A549 (cell line): Measurements from ENCODE around the gene LAMC3. TPM values are rescaled to one million over a fixed set of nuclear protein-coding genes. Genes with fewer than 3 reads are reported as not detected.

Source experiments
- ATAC-seq, 2 experiments: fragments of 200-7000 bp in 1 of 2; fragments of >200 bp in 1 of 2; cut with Nextera tagmentation in 1 of 2; cut with Tn5 transposase in 1 of 2; 3 replicates each; pipeline versions ENCODE4 v1.8.0 to v1.9.1; 2018 to 2020; ENCODE audit warnings: mild to moderate bottlenecking in 1 of 2, moderate library complexity in 1 of 2
- CTCF ChIA-PET: fragments of 300-600 bp; sonication (Branson Sonifier 250); formaldehyde crosslinking; extraction: SDS; loops from one replicate; lab custom pipeline; 2021; ENCODE audit warnings: antibody characterized with exemption, inconsistent platforms; lab: Yijun Ruan, JAX
- POLR2A ChIA-PET: fragments of 350-600 bp; formaldehyde crosslinking; extraction: SDS; loops from one replicate; lab custom pipeline; 2021; ENCODE audit warnings: antibody characterized with exemption, inconsistent platforms; lab: Yijun Ruan, JAX
- DNase-seq, 2 experiments: peaks; one replicate each; pipeline versions ENCODE4 v3.0.0 to v3.0.0-alpha.2; 2011 to 2016; ENCODE audit warnings: low read depth in 1 of 2, low spot score in 1 of 2
- FAIRE-seq: peaks from 2 replicates; lab custom pipeline; 2011; peaks lifted over from hg19 to GRCh38; lab: Jason Lieb, UNC
- H3K27ac ChIP-seq, 2 experiments: fragments of >200 bp; sonication (Bioruptor Twin); formaldehyde crosslinking; 3 replicates each; pipeline ENCODE4 v1.5.1; 2016 to 2017
- H3K4me1 ChIP-seq: fragments of >200 bp; sonication (Bioruptor Twin); formaldehyde crosslinking; 3 replicates; pipeline ENCODE4 v1.6.1; 2016
- H3K4me2 ChIP-seq: fragments of >200 bp; sonication (Bioruptor Twin); formaldehyde crosslinking; 3 replicates; pipeline ENCODE4 v1.6.1; 2016
- H3K4me3 ChIP-seq: fragments of >200 bp; sonication (Bioruptor Twin); formaldehyde crosslinking; 3 replicates; pipeline ENCODE4 v1.5.1; 2016
- H3K9me3 ChIP-seq: fragments of >200 bp; sonication (Bioruptor Twin); formaldehyde crosslinking; 3 replicates; pipeline ENCODE4 v1.6.1; 2016
- BHLHE40 ChIP-seq: IDR thresholded peaks from 2 replicates; pipeline ENCODE4 v1.6.1; 2012; ENCODE audit warnings: low read depth, low read length, inconsistent platforms
- CBX8 ChIP-seq: fragments of 200-600 bp; sonication (generic); IDR thresholded peaks from 2 replicates; pipeline ENCODE4 v1.6.1; 2016
- CHD4 ChIP-seq: fragments of 200-600 bp; sonication (generic); IDR thresholded peaks from 2 replicates; pipeline ENCODE4 v1.6.1; 2016; ENCODE audit warnings: antibody characterized with exemption, mild to moderate bottlenecking, borderline replicate concordance
- EHF ChIP-seq: fragments of 250-450 bp; sonication (Bioruptor Pico); IDR thresholded peaks from 2 replicates; pipeline ENCODE4 v1.5.0; 2020; ENCODE audit warnings: mild to moderate bottlenecking
- EP300 ChIP-seq, 2 experiments: fragments of >200 bp; sonication (Bioruptor Twin); formaldehyde crosslinking; IDR thresholded peaks; 2 replicates in 1 of 2; 3 replicates in 1 of 2; pipeline ENCODE4 v1.6.1; 2016 to 2017
- ESRRA ChIP-seq: fragments of 150-350 bp; IDR thresholded peaks from 2 replicates; pipeline ENCODE4 v1.6.1; 2014; ENCODE audit warnings: mild to moderate bottlenecking, low read length, borderline replicate concordance
- FOSB ChIP-seq: fragments of 250-450 bp; sonication (Bioruptor Pico); IDR thresholded peaks from 2 replicates; pipeline ENCODE4 v1.5.0; 2020; ENCODE audit warnings: mild to moderate bottlenecking, moderate library complexity
- FOSL2 ChIP-seq, 2 experiments: fragments of 450-650 bp in 1 of 2; fragments of >200 bp in 1 of 2; sonication (Bioruptor Twin) in 1 of 2; formaldehyde crosslinking; IDR thresholded peaks; 2 replicates each; pipeline versions ENCODE4 v1.5.0 to v1.6.1; 2016 to 2020; ENCODE audit warnings: mild to moderate bottlenecking in 1 of 2, moderate library complexity in 1 of 2
- GATA3 ChIP-seq: IDR thresholded peaks from 2 replicates; pipeline ENCODE4 v1.6.1; 2012; ENCODE audit warnings: borderline replicate concordance
- HOXB13 ChIP-seq: fragments of 250-450 bp; sonication (Bioruptor Pico); IDR thresholded peaks from 2 replicates; pipeline ENCODE4 v1.5.0; 2020; ENCODE audit warnings: low read depth, mild to moderate bottlenecking, moderate library complexity
- KDM1A ChIP-seq: fragments of 200-600 bp; sonication (generic); IDR thresholded peaks from 2 replicates; pipeline ENCODE4 v1.6.1; 2016; ENCODE audit warnings: low read depth, mild to moderate bottlenecking
- KDM5A ChIP-seq: fragments of 200-600 bp; sonication (generic); IDR thresholded peaks from 2 replicates; pipeline ENCODE4 v1.6.1; 2016; ENCODE audit warnings: antibody characterized with exemption, mild to moderate bottlenecking
- MAZ ChIP-seq: fragments of 150-350 bp; IDR thresholded peaks from 2 replicates; pipeline ENCODE4 v1.6.1; 2014; ENCODE audit warnings: antibody characterized with exemption, low read depth, low read length, borderline replicate concordance
- NPAS2 ChIP-seq: fragments of 250-450 bp; sonication (Bioruptor Pico); IDR thresholded peaks from 2 replicates; pipeline ENCODE4 v1.8.0; 2022; ENCODE audit warnings: mild to moderate bottlenecking, moderate library complexity, borderline replicate concordance
- NR3C1 ChIP-seq: fragments of >200 bp; sonication (Bioruptor Twin); formaldehyde crosslinking; IDR thresholded peaks from 3 replicates; pipeline ENCODE4 v1.6.1; 2017
- SMC3 ChIP-seq: fragments of >200 bp; sonication (Bioruptor Twin); formaldehyde crosslinking; IDR thresholded peaks from 3 replicates; pipeline ENCODE4 v1.6.1; 2018; ENCODE audit warnings: inconsistent platforms
- SREBF2 ChIP-seq: fragments of 450-650 bp; IDR thresholded peaks from 2 replicates; pipeline ENCODE4 v1.6.1; 2014; ENCODE audit warnings: mild to moderate bottlenecking, moderate library complexity
- TFCP2L1 ChIP-seq: fragments of 250-450 bp; sonication (Bioruptor Pico); IDR thresholded peaks from 2 replicates; pipeline ENCODE4 v1.5.0; 2021; ENCODE audit warnings: mild to moderate bottlenecking
- TP53 ChIP-seq: fragments of 250-450 bp; sonication (Bioruptor Pico); IDR thresholded peaks from 2 replicates; pipeline ENCODE4 v1.5.0; 2021; ENCODE audit warnings: mild to moderate bottlenecking, moderate library complexity
- ZC3H11A ChIP-seq: fragments of 450-650 bp; IDR thresholded peaks from 2 replicates; pipeline ENCODE4 v1.6.1; 2014; ENCODE audit warnings: antibody characterized with exemption, mild to moderate bottlenecking
- ZFP36 ChIP-seq: fragments of 450-650 bp; IDR thresholded peaks from 2 replicates; pipeline ENCODE4 v1.6.1; 2014; ENCODE audit warnings: borderline replicate concordance; ENCODE audit not compliant: partially characterized antibody
- ZNF302 ChIP-seq: fragments of 250-450 bp; sonication (Bioruptor Pico); IDR thresholded peaks from 2 replicates; pipeline ENCODE4 v1.9.0; 2021; ENCODE audit warnings: inconsistent platforms, mild to moderate bottlenecking, moderate library complexity
- WGBS: methylation state at CpG from one replicate; pipeline ENCODE4 v1.1.6; 2017; ENCODE audit errors: missing lambda C conversion rate; 5-methylcytosine and 5-hydroxymethylcytosine counted together
- polyA plus RNA-seq, 4 experiments: library from polyadenylated mRNA; depleted of rRNA in 3 of 4; stranded (reverse); fragments of >200 nt; fragmentation: RNase III in 1 of 4; extraction: RNeasy Plus Mini Kit Qiagen cat#74134 plus additional on column Dnase treatment in 1 of 4; gene quantifications; 2 replicates in 3 of 4; 3 replicates in 1 of 4; pipeline ENCODE4 v1.2.3, GENCODE V29; 2011 to 2017
- TF ChIP-seq, protein P1 (sequence below): IDR thresholded peaks from 2 replicates; pipeline ENCODE4 v1.6.1; 2012; ENCODE audit warnings: low read depth, borderline replicate concordance
- TF ChIP-seq, protein P2 (sequence below): fragments of 200-600 bp; sonication (generic); IDR thresholded peaks from 2 replicates; pipeline ENCODE4 v1.6.1; 2016; ENCODE audit warnings: antibody characterized with exemption, mild to moderate bottlenecking, moderate library complexity
- TF ChIP-seq, protein P3 (sequence below): fragments of 250-450 bp; sonication (Bioruptor Pico); IDR thresholded peaks from 2 replicates; pipeline ENCODE4 v1.5.0; 2020; ENCODE audit warnings: low read depth, mild to moderate bottlenecking, moderate library complexity
- TF ChIP-seq, protein P4 (sequence below): IDR thresholded peaks from 2 replicates; pipeline ENCODE4 v1.6.1; 2012
- TF ChIP-seq, protein P5 (sequence below): fragments of >200 bp; sonication (Bioruptor Twin); formaldehyde crosslinking; IDR thresholded peaks from 3 replicates; pipeline ENCODE4 v1.6.1; 2016
- TF ChIP-seq, protein P6 (sequence below): fragments of >200 bp; sonication (Bioruptor Twin); formaldehyde crosslinking; IDR thresholded peaks from 2 replicates; pipeline ENCODE4 v1.6.1; 2016

The LAMC3 gene
- polyA plus RNA-seq, 2 of the 4 experiments (the other 2 are of a cell fraction), result 1.0 to 1.5 TPM

DNA sequence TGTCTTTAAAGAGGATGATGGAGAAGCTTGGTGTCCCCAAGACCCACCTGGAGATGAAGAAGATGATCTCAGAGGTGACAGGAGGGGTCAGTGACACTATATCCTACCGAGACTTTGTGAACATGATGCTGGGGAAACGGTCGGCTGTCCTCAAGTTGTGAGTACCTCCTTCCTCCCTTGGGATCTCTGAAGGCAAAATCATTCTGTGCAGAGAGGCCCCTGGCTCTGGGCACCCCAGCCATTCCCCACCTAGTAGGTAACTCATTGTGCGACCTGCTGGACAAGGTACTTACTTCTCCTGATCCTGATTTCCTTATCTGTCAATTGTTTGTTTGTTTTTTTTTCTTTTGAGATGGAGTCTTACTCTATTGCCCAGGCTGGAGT is 108.8 kb downstream of the LAMC3 start:
- FAIRE-seq (no peak), DNase-seq (no peak), ATAC-seq (no peak)
- CTCF ChIA-PET, result no interaction called here
- WGBS, result 64% methylated on average over 4 of the region's 4 CpGs
- POLR2A ChIA-PET, result no interaction called here
- Histone ChIP-seq H3K4me3 (no peak overlapping the region), H3K9me3 (no peaks in the 10 kb centered on the region), H3K27ac (no peak overlapping the region), H3K4me1 (0 out of 3 replicates have a peak, but pooled peaks cover 2% of the 10 kb centered on the region), H3K4me2 (no peak overlapping the region)
- TF ChIP-seq FOSL2 (IDR thresholded peaks at IDR 0.05) (no peak), FOSL2 (CRISPR knock-in tag; IDR thresholded peaks at IDR 0.05) (no peak), NPAS2 (no peak), ESRRA (no peak), NR3C1 (no peak), ZC3H11A (no peak), CBX8 (no peak), FOSB (no peak), EP300 (IDR thresholded peaks at IDR 0.05) (no peak)
- TF ChIP-seq, protein P1, sequence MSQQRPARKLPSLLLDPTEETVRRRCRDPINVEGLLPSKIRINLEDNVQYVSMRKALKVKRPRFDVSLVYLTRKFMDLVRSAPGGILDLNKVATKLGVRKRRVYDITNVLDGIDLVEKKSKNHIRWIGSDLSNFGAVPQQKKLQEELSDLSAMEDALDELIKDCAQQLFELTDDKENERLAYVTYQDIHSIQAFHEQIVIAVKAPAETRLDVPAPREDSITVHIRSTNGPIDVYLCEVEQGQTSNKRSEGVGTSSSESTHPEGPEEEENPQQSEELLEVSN, result no peak
- TF ChIP-seq, protein P2, sequence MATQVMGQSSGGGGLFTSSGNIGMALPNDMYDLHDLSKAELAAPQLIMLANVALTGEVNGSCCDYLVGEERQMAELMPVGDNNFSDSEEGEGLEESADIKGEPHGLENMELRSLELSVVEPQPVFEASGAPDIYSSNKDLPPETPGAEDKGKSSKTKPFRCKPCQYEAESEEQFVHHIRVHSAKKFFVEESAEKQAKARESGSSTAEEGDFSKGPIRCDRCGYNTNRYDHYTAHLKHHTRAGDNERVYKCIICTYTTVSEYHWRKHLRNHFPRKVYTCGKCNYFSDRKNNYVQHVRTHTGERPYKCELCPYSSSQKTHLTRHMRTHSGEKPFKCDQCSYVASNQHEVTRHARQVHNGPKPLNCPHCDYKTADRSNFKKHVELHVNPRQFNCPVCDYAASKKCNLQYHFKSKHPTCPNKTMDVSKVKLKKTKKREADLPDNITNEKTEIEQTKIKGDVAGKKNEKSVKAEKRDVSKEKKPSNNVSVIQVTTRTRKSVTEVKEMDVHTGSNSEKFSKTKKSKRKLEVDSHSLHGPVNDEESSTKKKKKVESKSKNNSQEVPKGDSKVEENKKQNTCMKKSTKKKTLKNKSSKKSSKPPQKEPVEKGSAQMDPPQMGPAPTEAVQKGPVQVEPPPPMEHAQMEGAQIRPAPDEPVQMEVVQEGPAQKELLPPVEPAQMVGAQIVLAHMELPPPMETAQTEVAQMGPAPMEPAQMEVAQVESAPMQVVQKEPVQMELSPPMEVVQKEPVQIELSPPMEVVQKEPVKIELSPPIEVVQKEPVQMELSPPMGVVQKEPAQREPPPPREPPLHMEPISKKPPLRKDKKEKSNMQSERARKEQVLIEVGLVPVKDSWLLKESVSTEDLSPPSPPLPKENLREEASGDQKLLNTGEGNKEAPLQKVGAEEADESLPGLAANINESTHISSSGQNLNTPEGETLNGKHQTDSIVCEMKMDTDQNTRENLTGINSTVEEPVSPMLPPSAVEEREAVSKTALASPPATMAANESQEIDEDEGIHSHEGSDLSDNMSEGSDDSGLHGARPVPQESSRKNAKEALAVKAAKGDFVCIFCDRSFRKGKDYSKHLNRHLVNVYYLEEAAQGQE, result no peak

DNA sequence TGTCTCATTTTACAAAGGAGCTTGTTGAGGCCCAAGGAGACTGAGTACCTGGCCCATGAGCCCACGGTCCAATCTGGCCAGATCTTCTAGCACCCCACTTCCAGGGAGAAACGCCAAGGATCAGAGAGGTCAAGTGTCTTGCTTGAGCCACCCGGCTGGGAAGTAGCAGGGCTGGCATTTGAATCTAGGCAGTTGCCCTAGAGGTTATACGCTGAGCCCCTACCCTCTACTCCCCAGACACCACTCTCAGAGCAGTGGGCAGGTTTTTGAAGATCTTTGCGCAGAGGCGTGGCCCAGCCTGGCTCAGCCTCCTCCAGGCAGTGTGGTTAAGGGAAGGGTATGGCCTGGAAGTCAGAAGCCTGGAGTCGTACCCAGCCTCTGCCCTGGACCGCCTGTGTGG is 110.6 kb downstream of the LAMC3 start:
- Histone ChIP-seq H3K4me2 (no peak overlapping the region), H3K9me3 (no peaks in the 10 kb centered on the region), H3K4me3 (no peak overlapping the region), H3K4me1 (no peaks in the 10 kb centered on the region), H3K27ac (no peak overlapping the region)
- CTCF ChIA-PET, result interaction anchor here (0.7 to 1.8 kb wide), 5 partner anchors 10 to 335 kb away, joined by 3 to 5 read pairs (median 4); no protein-coding TSS in a partner anchor
- ATAC-seq (no peak), FAIRE-seq (no peak), DNase-seq (no peak)
- POLR2A ChIA-PET, result no interaction called here
- TF ChIP-seq ZFP36 (no peak), TP53 (CRISPR knock-in tag) (no peak), KDM1A (no peak), CHD4 (no peak), KDM5A (no peak), EHF (CRISPR knock-in tag) (no peak), TFCP2L1 (CRISPR knock-in tag) (no peak), BHLHE40 (no peak), SREBF2 (no peak), SMC3 (no peak), HOXB13 (CRISPR knock-in tag) (no peak), GATA3 (no peak), ZNF302 (CRISPR knock-in tag) (no peak), MAZ (no peak)
- TF ChIP-seq, protein P2, result no peak
- TF ChIP-seq, protein P3, sequence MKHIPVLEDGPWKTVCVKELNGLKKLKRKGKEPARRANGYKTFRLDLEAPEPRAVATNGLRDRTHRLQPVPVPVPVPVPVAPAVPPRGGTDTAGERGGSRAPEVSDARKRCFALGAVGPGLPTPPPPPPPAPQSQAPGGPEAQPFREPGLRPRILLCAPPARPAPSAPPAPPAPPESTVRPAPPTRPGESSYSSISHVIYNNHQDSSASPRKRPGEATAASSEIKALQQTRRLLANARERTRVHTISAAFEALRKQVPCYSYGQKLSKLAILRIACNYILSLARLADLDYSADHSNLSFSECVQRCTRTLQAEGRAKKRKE (CRISPR knock-in tag), result no peak
- TF ChIP-seq, protein P4, sequence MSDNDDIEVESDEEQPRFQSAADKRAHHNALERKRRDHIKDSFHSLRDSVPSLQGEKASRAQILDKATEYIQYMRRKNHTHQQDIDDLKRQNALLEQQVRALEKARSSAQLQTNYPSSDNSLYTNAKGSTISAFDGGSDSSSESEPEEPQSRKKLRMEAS, result no peak
- TF ChIP-seq, protein P5, sequence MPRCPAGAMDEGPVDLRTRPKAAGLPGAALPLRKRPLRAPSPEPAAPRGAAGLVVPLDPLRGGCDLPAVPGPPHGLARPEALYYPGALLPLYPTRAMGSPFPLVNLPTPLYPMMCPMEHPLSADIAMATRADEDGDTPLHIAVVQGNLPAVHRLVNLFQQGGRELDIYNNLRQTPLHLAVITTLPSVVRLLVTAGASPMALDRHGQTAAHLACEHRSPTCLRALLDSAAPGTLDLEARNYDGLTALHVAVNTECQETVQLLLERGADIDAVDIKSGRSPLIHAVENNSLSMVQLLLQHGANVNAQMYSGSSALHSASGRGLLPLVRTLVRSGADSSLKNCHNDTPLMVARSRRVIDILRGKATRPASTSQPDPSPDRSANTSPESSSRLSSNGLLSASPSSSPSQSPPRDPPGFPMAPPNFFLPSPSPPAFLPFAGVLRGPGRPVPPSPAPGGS, result no peak
- TF ChIP-seq, protein P6, sequence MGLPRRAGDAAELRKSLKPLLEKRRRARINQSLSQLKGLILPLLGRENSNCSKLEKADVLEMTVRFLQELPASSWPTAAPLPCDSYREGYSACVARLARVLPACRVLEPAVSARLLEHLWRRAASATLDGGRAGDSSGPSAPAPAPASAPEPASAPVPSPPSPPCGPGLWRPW, result no peak
- 71% methylated on average over 8 of the region's 8 CpGs for WGBS
